Activated CD4-positive, alpha-beta T cell treated with anti-CD3 and anti-CD28 coated beads, Interleukin-2, amount 50 U/mL, for 48 hours (primary cell): ENCODE data around the gene FAM83D.

Experiments used
- DNase-seq, 2 experiments: peaks; one replicate each; pipeline ENCODE4 v3.0.0-alpha.2; 2020

Gene FAM83D

GRCh38 chr20:38926142-38926933 is at the start of gene FAM83D:
Gene FAM83D (plus strand): TSS chr20:38926417. CDS start chr20:38926443, 26 bp downstream.
- peak; percentile 95 to 97 for DNase-seq

GRCh38 chr20:38877483-38877882 is 48.7 kb upstream of the FAM83D start:
- peak in 1 of 2 experiments; percentile 33 for DNase-seq

GRCh38 chr20:38878866-38879265 is 47.4 kb upstream of the FAM83D start:
- DNase-seq: no peak

GRCh38 chr20:38880952-38881735 is 45.1 kb upstream of the FAM83D start:
- DNase-seq: no peak

GRCh38 chr20:38881806-38882440 is 44.3 kb upstream of the FAM83D start:
- no peak for DNase-seq

GRCh38 chr20:38882600-38882999 is 43.6 kb upstream of the FAM83D start:
- DNase-seq: no peak

- DNase-seq: no peak
Observed at GRCh38 chr20:38883081-38883980, 42.9 kb upstream of the FAM83D start.

- DNase-seq: no peak
Observed at GRCh38 chr20:38883981-38884733, 42.1 kb upstream of the FAM83D start.

GRCh38 chr20:38885357-38885756 is 40.9 kb upstream of the FAM83D start:
- no peak for DNase-seq

GRCh38 chr20:38888059-38888831 is 38.0 kb upstream of the FAM83D start:
- no peak for DNase-seq

- no peak for DNase-seq
Observed at GRCh38 chr20:38889050-38889449, 37.2 kb upstream of the FAM83D start.

- DNase-seq: no peak
Observed at GRCh38 chr20:38889792-38890496, 36.3 kb upstream of the FAM83D start.

GRCh38 chr20:38890497-38890818 is 35.8 kb upstream of the FAM83D start:
- peak in 1 of 2 experiments; percentile 37 for DNase-seq

GRCh38 chr20:38892091-38892981 is 33.9 kb upstream of the FAM83D start:
- peak in 1 of 2 experiments; percentile 20 for DNase-seq

GRCh38 chr20:38893056-38893564 is 33.1 kb upstream of the FAM83D start:
- DNase-seq: no peak

- peak; percentile 83 to 87 for DNase-seq
Observed at GRCh38 chr20:38893565-38894090, 32.6 kb upstream of the FAM83D start.

- no peak for DNase-seq
Observed at GRCh38 chr20:38894091-38894847, 31.9 kb upstream of the FAM83D start.
